Activated B cell treated with CpG ODN at 0.5 μM for 24 hours (primary cell): Measurements from ENCODE around the gene INPP4B. TPM values are rescaled to one million over a fixed set of nuclear protein-coding genes. Genes with fewer than 3 reads are reported as not detected.

ENCODE experiments used
- ATAC-seq: fragments of 200-7000 bp; cut with Tn5 transposase; one replicate; pipeline ENCODE4 v1.10.0; 2021; ENCODE audit warnings: low read depth, mild to moderate bottlenecking, moderate library complexity
- CTCF ChIA-PET: fragments of 350-600 bp; sonication (Branson Sonifier 250); formaldehyde crosslinking; loops from one replicate; lab custom pipeline; 2021; ENCODE audit warnings: antibody characterized with exemption; lab: Charles Lee
- POLR2A ChIA-PET: fragments of 350-600 bp; sonication (Branson Sonifier 250); formaldehyde crosslinking; loops from one replicate; lab custom pipeline; 2021; ENCODE audit warnings: antibody characterized with exemption; lab: Charles Lee
- DNase-seq: peaks from one replicate; pipeline ENCODE4 v3.0.0; 2022
- H3K27ac Mint-ChIP-seq: one replicate; pipeline ENCODE4 v1.8.0; 2020; ENCODE audit warnings: mixed read lengths
- H3K27me3 Mint-ChIP-seq: one replicate; pipeline ENCODE4 v1.8.0; 2021; ENCODE audit warnings: mixed read lengths
- H3K36me3 Mint-ChIP-seq: one replicate; pipeline ENCODE4 v1.8.0; 2021; ENCODE audit warnings: low read depth, mixed read lengths
- H3K4me1 Mint-ChIP-seq: one replicate; pipeline ENCODE4 v1.8.0; 2021; ENCODE audit warnings: mixed read lengths
- H3K4me3 Mint-ChIP-seq: one replicate; pipeline ENCODE4 v1.8.0; 2020; ENCODE audit warnings: mild to moderate bottlenecking, mixed read lengths
- H3K9me3 Mint-ChIP-seq: one replicate; pipeline ENCODE4 v1.8.0; 2020; ENCODE audit warnings: mixed read lengths
- CTCF ChIP-seq: fragments of 200-600 bp; IDR thresholded peaks from one replicate; pipeline ENCODE4 v1.8.0; 2022; ENCODE audit warnings: antibody characterized with exemption, mild to moderate bottlenecking
- intact Hi-C: fragments of 100-400 bp; cut with micrococcal nuclease; formaldehyde crosslinking; loops from one replicate; pipeline ENCODE4 v1.15.1; 2024
- total RNA-seq: library from RNA; stranded (reverse); gene quantifications from 2 replicates; pipeline ENCODE4 v1.2.3, GENCODE V29; 2022

Gene INPP4B
- total RNA-seq, 1 donor from 2014 or later: 0.11 TPM

- TF ChIP-seq CTCF: no peak
- H3K4me3 Mint-ChIP-seq: no peak overlapping the region
- intact Hi-C loops: no loop called here
- no peak overlapping the region for H3K27ac Mint-ChIP-seq
- no peak for DNase-seq
- ChIA-PET POLR2A (no interaction called here), CTCF (interaction anchor here (0.6 to 1.7 kb wide), 2 partner anchors 13 to 305 kb away, joined by 3 to 4 read pairs; no protein-coding TSS in a partner anchor)
- peaks cover 5% of the 10 kb centered on the region for H3K4me1 Mint-ChIP-seq
- H3K9me3 Mint-ChIP-seq: no peaks in the 10 kb centered on the region
- no peaks in the 10 kb centered on the region for H3K36me3 Mint-ChIP-seq
- no peaks in the 10 kb centered on the region for H3K27me3 Mint-ChIP-seq
- no peak for ATAC-seq
Observed at GRCh38 chr4:142354794-142355420, 491.2 kb downstream of the INPP4B start.

- Mint-ChIP-seq H3K4me1 (peaks cover 5% of the 10 kb centered on the region), H3K4me3 (no peak overlapping the region), H3K36me3 (no peaks in the 10 kb centered on the region), H3K27me3 (no peaks in the 10 kb centered on the region), H3K9me3 (no peaks in the 10 kb centered on the region), H3K27ac (no peak overlapping the region)
- no peak for TF ChIP-seq CTCF
- ATAC-seq: no peak
- intact Hi-C loops: no loop called here
- DNase-seq: no peak
- ChIA-PET CTCF (interaction anchor here (1.5 kb wide), 1 partner anchor 10 kb away, joined by 3 read pairs; no protein-coding TSS in a partner anchor), POLR2A (no interaction called here)
Observed at GRCh38 chr4:142354041-142354440, 492.1 kb downstream of the INPP4B start.

DNA sequence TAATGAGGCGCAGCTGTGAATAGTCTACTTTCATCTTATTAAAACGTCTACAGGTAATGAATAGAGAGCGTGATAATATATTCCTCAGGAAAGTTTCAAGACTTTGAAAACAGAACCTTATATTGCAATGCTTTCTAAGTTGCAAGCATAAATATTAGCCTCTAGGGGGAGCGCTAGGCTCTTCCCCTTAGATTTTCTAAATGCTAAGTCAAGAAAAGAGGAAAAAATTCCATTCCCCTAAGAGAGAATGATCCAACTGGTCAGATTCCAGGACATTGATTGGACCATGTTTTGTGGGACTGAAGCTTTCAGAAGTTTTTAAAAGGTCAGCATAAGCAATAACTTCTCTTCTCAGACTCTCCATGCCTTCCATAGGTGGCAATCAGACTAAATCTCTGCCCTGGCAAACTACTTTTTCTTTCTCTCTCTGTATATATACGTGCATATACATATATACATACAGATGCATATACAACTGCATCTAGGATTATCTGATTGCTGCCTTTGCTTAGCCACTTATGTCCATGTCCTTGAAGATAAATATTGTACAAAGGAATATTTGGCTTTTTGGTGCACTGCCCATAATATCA is 492.9 kb downstream of the INPP4B start:
- ATAC-seq: no peak
- no peak for TF ChIP-seq CTCF
- no peak overlapping the region for H3K4me3 Mint-ChIP-seq
- H3K27ac Mint-ChIP-seq: no peak overlapping the region
- no peak for DNase-seq
- POLR2A ChIA-PET: no interaction called here
- peaks cover 5% of the 10 kb centered on the region for H3K4me1 Mint-ChIP-seq
- no peaks in the 10 kb centered on the region for H3K27me3 Mint-ChIP-seq
- no peaks in the 10 kb centered on the region for H3K9me3 Mint-ChIP-seq
- no peaks in the 10 kb centered on the region for H3K36me3 Mint-ChIP-seq
- CTCF ChIA-PET: interaction anchor here (1.5 kb wide), 1 partner anchor 9 kb away, joined by 3 read pairs; no protein-coding TSS in a partner anchor
- intact Hi-C loops: loop anchor here (1.0 to 2.0 kb wide), 4 partner anchors 368 to 1130 kb away; partner anchors contain the start of gene INPP4B

DNA sequence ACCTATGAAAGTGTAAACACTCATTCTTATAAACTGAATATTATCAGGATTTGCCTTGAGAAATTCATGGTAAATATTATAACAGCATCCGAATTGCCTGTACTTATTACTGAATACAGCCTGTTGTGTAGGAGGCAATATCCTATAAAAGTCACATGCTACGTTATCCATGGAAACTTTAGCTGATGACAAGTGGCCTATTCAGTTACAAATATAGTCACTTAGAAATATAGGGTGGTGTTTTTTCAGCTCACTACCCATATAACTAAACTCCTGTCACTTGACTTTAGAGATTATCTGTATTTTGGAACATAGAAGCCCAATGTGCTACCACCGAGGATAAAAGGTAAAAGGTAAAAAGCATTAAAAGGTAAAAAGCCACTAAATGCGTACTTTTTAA is 493.4 kb downstream of the INPP4B start:
- H3K27me3 Mint-ChIP-seq: no peaks in the 10 kb centered on the region
- intact Hi-C loops: loop anchor here (1.0 to 2.0 kb wide), 4 partner anchors 368 to 1130 kb away; partner anchors contain the start of gene INPP4B
- no peak overlapping the region for H3K4me3 Mint-ChIP-seq
- H3K27ac Mint-ChIP-seq: no peak overlapping the region
- CTCF ChIA-PET: interaction anchor here (1.5 kb wide), 1 partner anchor 8 kb away, joined by 3 read pairs; no protein-coding TSS in a partner anchor
- H3K9me3 Mint-ChIP-seq: no peaks in the 10 kb centered on the region
- no peak for DNase-seq
- no peaks in the 10 kb centered on the region for H3K36me3 Mint-ChIP-seq
- POLR2A ChIA-PET: no interaction called here
- ATAC-seq: no peak
- peaks cover 5% of the 10 kb centered on the region for H3K4me1 Mint-ChIP-seq
- TF ChIP-seq CTCF: no peak

GRCh38 chr4:142351958-142352357 is 494.1 kb downstream of the INPP4B start:
- intact Hi-C loops: loop anchor here (2.0 kb wide), 3 partner anchors 369 to 1131 kb away; partner anchors contain the start of gene INPP4B
- DNase-seq (no peak), ATAC-seq (no peak)
- no peaks in the 10 kb centered on the region for H3K9me3 Mint-ChIP-seq
- H3K27ac Mint-ChIP-seq: no peak overlapping the region
- no peaks in the 10 kb centered on the region for H3K27me3 Mint-ChIP-seq
- no peaks in the 10 kb centered on the region for H3K36me3 Mint-ChIP-seq
- peaks cover 5% of the 10 kb centered on the region for H3K4me1 Mint-ChIP-seq
- TF ChIP-seq CTCF: no peak
- ChIA-PET CTCF (no interaction called here), POLR2A (no interaction called here)
- no peak overlapping the region for H3K4me3 Mint-ChIP-seq
